Neural crest cell (in vitro differentiated cells): Measurements from ENCODE around the gene PRRG4. TPM values are rescaled to one million over a fixed set of nuclear protein-coding genes. Genes with fewer than 3 reads are reported as not detected.
A peak's percentile ranks its signal among the peaks of the same experiment; 100 is the strongest.

Experiments used
- DNase-seq: peaks from one replicate; pipeline ENCODE4 v3.0.0; 2021; ENCODE audit warnings: low read depth, mixed read lengths, low spot score
- H3K27ac Mint-ChIP-seq: one replicate; pipeline ENCODE4 v1.8.0; 2021; ENCODE audit warnings: mild to moderate bottlenecking, mixed read lengths; ENCODE audit not compliant: unreplicated experiment
- H3K27me3 Mint-ChIP-seq: 2 replicates; pipeline ENCODE4 v1.8.0; 2021; ENCODE audit warnings: low read depth, mild to moderate bottlenecking, mixed read lengths
- H3K36me3 Mint-ChIP-seq: 2 replicates; pipeline ENCODE4 v1.8.0; 2021; ENCODE audit warnings: low read depth, mild to moderate bottlenecking, mixed read lengths
- H3K4me1 Mint-ChIP-seq: 2 replicates; pipeline ENCODE4 v1.8.0; 2021; ENCODE audit warnings: mixed read lengths
- H3K4me3 Mint-ChIP-seq: one replicate; pipeline ENCODE4 v1.8.0; 2021; ENCODE audit warnings: mild to moderate bottlenecking, mixed read lengths
- H3K9me3 Mint-ChIP-seq: 2 replicates; pipeline ENCODE4 v1.8.0; 2021; ENCODE audit warnings: mixed read lengths
- CTCF ChIP-seq: fragments of 200-600 bp; sonication (generic); conservative IDR thresholded peaks from 2 replicates; pipeline ENCODE4 v1.5.0; 2021; ENCODE audit warnings: antibody characterized with exemption, mild to moderate bottlenecking
- total RNA-seq: library from RNA; stranded (reverse); gene quantifications from 2 replicates; pipeline ENCODE4 v1.2.1, GENCODE V29; 2021

Gene PRRG4
- total RNA-seq, 1 donor from 2014 or later, result not detected

- H3K9me3 Mint-ChIP-seq, result no peaks in the 10 kb centered on the region
- H3K4me1 Mint-ChIP-seq, result peaks cover 6% of the 10 kb centered on the region
- DNase-seq, result no peak
- peaks cover 78% of the 10 kb centered on the region for H3K27me3 Mint-ChIP-seq
- peak overlapping the region; percentile 62 for H3K4me3 Mint-ChIP-seq
- H3K27ac Mint-ChIP-seq, result no peak overlapping the region
- no peaks in the 10 kb centered on the region for H3K36me3 Mint-ChIP-seq
- no peak for TF ChIP-seq CTCF
Observed at GRCh38 chr11:32830796-32831195, 1.1 kb downstream of the PRRG4 start.

DNA sequence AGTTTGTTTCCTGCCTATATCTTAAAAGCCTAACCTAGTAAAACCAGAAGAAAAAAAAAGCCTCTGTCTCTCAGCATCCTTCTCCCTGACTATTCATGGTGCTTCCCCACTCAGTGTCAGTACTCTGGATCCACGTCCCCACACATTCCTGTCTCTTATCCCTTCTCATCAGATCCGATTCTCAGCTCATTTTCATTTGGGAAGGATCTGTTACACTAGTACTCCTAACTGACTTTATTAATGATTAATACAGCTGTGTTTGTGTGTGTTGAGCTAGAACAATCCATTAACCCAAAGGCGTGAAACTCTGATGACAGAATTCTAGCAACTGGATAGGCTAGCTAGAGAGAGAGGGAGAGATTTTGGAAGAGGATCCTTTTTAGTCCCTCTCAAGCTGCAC, 1.5 kb downstream of the PRRG4 start:
- no peak for DNase-seq
- Mint-ChIP-seq H3K27ac (no peak overlapping the region), H3K4me1 (peaks cover 6% of the 10 kb centered on the region), H3K4me3 (peak overlapping the region; percentile 62), H3K9me3 (no peaks in the 10 kb centered on the region), H3K27me3 (peaks cover 78% of the 10 kb centered on the region), H3K36me3 (no peaks in the 10 kb centered on the region)
- TF ChIP-seq CTCF, result no peak

DNA sequence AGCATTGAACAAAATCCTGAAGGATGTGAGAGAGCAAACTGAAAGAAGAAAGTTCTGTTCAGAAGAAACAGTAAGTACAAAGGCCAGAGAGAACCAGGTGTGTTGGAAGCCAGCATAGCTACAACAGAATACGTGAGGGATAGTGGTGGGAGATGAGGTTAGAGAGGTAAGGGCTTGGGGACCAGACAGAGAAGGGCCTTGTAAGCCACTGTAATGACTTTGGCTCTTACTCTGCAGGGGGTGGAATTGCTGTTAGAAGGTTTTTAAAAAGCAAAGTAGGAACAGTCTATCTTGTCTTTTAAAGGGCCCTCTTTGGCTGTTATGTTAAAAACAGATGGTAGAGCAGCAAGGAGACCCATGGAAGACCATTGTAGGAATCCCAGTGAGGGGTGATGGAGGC, 4.2 kb downstream of the PRRG4 start:
- H3K9me3 Mint-ChIP-seq, result no peaks in the 10 kb centered on the region
- no peaks in the 10 kb centered on the region for H3K36me3 Mint-ChIP-seq
- peaks cover 78% of the 10 kb centered on the region for H3K27me3 Mint-ChIP-seq

GRCh38 chr11:32836946-32837345, 7.2 kb downstream of the PRRG4 start:
- Mint-ChIP-seq H3K4me3 (no peak overlapping the region), H3K27ac (no peak overlapping the region), H3K27me3 (peaks cover 57% of the 10 kb centered on the region)

More for the DNA sequence above, 4.2 kb downstream of the PRRG4 start:
- Mint-ChIP-seq H3K4me3 (no peak overlapping the region), H3K27ac (no peak overlapping the region), H3K4me1 (peaks cover 6% of the 10 kb centered on the region)
- no peak for TF ChIP-seq CTCF
- no peak for DNase-seq

DNA sequence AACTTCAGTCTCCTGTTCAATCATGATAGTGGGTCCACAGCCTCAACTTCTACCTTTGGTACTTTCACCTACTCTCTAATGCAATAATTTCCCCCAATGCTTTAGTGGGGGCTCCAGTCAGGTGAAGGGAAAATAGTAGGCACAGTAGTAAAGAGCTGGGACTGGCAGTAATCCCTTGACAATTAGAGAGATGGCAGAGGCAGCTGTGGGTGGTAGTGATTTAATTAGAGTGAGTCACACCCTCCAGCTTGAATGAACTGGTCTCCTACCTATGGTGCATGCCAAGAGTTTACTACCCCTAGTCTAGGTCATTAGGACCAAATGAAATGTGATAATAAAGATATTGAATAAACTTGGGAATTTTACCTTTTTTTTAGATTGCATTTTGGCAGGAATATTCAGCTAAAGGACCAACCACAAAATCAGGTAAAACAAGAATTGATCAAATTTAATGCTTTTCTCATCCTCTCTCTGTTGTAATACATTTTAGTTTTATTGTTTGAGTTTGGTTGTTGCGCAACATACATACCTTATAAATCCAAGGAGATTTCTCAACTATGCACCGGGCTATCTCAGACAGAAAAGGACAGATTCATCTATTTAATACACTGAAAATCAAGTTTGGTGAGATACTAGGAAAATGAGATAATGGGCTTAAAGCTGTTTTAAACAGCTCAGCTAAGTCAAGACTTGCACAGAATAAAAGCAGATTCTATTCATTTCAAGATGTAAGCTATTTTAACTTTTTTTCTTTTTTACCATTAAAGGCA, 9.0 kb downstream of the PRRG4 start:
- no peaks in the 10 kb centered on the region for H3K9me3 Mint-ChIP-seq
- H3K27me3 Mint-ChIP-seq, result peaks cover 41% of the 10 kb centered on the region
- H3K4me3 Mint-ChIP-seq, result no peak overlapping the region
- H3K27ac Mint-ChIP-seq, result no peak overlapping the region
- H3K36me3 Mint-ChIP-seq, result no peaks in the 10 kb centered on the region
- H3K4me1 Mint-ChIP-seq, result no peaks in the 10 kb centered on the region
- TF ChIP-seq CTCF, result no peak
- DNase-seq, result no peak

More at GRCh38 chr11:32836946-32837345, 7.2 kb downstream of the PRRG4 start:
- no peaks in the 10 kb centered on the region for H3K4me1 Mint-ChIP-seq
- no peak for DNase-seq
- no peak for TF ChIP-seq CTCF
- no peaks in the 10 kb centered on the region for H3K9me3 Mint-ChIP-seq
- no peaks in the 10 kb centered on the region for H3K36me3 Mint-ChIP-seq
